Stimulated activated CD4-positive, alpha-beta T cell treated with anti-CD3 and anti-CD28 coated beads, Interleukin-2, amount 100 ng/mL, for 4 hours (primary cell): ENCODE measurements around the gene CFAP92.

Source experiments
- DNase-seq: peaks from one replicate; pipeline ENCODE4 v3.0.0-alpha.2; 2020; ENCODE audit warnings: low read depth

Gene CFAP92, protein sequence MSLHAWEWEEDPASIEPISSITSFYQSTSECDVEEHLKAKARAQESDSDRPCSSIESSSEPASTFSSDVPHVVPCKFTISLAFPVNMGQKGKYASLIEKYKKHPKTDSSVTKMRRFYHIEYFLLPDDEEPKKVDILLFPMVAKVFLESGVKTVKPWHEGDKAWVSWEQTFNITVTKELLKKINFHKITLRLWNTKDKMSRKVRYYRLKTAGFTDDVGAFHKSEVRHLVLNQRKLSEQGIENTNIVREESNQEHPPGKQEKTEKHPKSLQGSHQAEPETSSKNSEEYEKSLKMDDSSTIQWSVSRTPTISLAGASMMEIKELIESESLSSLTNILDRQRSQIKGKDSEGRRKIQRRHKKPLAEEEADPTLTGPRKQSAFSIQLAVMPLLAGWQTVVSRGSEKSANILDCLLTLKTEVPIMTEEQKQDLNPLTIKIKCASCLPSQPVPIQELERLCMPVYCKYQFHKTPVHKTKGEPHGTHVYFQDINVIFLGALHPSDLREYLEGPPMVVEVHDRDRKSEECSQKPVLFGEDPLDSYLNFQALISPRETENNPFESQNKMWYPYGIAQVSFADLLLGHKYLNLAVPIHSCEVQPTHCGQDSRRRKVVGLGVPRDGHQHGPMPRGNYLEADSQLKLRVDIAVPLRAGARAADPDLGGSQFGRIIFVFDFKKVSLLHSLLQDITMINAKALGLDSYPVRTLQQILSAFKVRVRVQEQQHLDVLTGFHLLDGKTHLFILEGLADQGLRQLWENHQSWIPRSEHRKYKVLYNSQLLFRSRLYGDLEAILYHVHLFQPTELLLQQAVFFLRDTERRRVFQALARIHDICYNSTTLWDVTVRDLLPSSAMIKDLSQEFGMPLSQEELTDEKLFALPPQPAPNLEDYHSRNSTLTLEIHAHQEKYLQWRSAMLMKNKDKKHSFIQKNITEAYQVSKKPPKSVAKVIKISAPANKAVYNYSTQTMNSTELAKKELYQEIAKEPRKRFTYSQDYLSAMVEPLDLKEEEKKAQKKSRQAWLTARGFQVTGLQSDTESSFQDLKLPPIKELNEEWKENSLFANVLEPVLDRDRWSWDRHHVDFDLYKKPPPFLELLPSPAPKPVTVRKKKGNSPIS

DNA sequence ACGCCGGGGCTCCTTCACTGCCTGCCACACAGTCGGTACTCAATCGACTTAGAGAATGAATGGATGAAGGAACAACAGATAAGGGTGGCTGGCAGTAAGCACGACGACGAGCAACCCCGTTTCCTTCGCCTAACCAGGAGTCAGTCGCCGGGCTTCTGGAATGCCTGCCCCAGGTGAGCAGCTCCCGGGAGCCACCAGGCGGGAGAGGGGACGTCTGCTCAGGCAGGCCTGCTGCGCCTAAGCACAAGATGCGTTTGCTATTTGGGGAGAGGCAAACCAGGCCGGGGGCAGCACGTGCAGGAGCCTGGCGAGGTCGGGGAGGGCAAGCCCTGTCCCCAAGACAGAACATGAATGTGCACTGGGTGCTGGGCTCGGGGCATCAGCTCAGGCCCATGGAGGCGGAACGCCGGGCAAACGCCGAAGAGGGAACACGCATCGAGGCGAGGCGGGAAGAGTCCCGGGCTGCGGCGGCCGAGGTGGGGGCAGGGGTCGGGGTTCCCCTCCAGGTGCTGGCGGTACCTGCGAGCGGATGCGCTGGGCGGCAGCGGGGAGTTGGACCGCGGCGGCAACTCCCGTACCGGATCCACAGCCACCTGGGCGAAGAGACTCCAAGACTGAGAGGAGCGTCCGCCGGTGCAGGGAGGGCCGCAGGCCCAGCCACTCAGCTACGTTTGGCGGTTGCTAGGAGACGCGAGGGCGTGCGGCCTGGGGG, at the start of gene CFAP92:
TSS of gene CFAP92 (minus strand) at position 616 of the 712 bp plus-strand sequence. CDS start 772 bp downstream, outside the sequence.
- DNase-seq, result peak; percentile 85

- DNase-seq, result no peak
Observed at GRCh38 chr3:129040579-129041300, 46.9 kb upstream of the CFAP92 start.

GRCh38 chr3:129040039-129040336, 46.1 kb upstream of the CFAP92 start:
- no peak for DNase-seq

DNA sequence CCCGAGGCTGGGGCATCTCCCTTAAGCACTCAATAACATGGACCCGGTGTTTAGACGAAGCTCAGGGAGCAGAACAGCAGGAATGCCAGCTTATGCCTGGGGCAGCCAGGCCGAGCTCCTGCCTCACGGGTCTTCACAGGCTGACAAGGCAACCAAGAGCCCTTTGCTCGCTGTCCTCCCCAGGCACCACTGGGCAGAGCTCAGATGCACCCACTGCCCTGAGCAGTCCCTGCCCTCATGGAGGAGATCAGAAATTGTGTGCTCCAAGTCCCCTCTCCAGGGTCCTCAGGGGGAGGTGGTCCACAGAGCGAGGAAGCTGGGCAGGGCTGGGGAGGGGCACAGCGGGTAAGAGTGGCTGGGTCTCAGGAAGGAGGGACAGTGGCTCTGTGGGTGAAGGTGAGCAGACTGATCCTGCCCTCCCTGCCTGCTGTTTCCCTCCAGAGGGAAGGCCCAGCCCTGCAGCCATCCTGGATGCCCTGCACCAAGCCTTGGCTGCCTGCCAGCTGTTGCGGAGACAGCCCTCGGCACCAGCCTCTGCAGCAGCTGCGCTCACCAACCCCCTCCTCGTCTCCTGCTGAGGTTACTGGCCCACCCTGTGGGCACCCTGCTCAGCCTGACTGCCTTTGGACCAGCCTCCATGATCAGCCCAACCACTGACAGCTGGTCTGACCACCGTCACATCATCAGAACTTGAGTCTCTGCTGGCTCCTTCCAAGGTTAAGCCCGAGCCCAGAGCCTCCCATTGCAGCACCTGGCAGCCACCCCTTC, 45.6 kb upstream of the CFAP92 start:
- no peak for DNase-seq

DNA sequence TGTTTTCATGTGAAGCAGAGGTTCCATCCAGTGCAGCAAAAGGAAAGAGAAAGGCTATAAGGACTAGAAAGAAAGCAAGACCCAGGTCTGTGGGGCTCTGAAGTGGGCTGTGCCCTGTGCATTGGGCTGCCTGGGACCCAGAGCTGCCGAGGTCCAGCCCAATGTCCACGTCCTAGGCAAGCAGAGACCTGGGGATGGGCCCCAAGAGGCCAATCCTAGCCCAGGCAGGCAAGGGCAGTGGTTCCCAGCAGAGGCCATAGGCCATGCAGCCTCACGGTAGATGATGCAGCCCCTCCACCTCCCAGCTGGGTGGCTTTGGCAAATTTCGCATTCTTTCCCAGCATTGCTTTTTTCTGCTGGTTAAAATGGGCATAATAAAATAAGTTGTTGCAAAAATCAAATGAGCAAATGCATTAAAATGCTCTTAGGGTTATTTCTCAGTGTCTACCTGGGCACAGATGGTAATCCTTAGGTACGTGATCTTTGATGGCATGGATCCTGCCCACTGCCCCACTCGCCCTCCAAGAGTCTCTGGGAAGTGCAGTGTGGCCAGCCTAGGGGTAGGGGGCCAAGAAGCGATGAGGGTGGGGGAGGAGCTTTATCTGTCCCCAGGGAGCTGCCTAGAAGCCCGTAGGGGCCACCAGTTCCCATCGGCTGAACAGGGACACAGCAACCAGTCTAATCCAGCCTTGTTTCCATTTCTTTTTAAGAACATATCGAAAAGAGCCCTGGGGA, 44.4 kb upstream of the CFAP92 start:
- no peak for DNase-seq

DNA sequence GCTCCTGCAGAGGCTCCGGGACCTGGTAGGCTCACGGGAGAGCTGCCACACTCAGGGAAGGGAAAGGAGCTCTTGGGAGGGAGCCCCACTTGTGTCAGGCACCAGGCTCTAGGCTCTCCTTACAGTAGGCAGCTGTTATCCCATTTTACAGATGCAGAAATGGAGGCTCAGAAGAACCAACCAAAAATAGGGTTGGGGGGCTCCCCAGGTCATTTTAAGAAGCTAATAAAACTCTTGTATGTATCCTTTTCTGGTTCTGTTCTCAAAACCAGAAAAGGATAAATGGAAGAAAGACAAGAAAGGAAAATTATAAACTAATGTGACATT, 43.2 kb upstream of the CFAP92 start:
- DNase-seq, result no peak

GRCh38 chr3:129036222-129037092, 42.6 kb upstream of the CFAP92 start:
- no peak for DNase-seq

DNA sequence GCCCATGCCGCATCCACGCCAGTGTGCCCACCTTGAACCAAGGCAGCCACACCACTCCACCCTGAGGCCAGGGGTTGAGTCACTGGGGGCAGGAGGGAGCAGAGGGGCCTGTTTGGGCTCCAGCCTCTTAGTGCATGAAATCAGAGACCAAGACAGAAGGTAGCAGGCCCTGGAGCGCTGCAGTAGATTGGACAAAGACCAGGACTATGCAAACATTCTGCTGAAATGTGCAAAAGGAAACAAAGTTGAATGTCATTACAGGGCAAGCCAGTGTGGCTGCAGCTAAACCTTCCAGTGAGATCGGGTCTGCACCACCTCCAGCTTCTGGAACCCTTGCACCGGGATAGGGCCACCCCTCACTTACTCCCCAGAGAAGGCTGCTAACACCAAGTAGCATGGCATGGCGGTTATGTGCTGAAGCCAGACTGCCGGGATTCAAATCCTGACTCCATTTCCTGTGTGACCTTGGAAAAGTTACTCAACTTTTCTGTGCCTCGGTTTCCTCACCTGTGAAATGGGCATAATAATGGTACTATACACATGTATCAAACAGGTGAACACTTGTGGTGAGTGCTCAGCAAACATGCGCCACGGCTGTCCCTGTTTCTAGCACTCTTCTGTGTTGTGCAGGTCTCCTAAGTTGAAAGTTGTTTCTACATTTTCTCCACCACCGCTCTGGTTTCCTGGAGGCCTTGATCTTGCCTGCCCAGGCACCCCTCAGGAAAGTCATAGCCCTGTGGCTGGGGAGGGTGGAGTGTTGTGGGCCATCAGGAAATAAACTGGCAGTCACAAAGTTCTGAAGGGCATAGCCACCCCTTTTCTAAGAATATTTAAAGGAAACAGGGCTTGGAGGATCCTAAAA, 41.7 kb upstream of the CFAP92 start:
- DNase-seq, result no peak

GRCh38 chr3:129034642-129035041, 40.8 kb upstream of the CFAP92 start:
- no peak for DNase-seq

GRCh38 chr3:129033633-129034321, 39.9 kb upstream of the CFAP92 start:
- DNase-seq, result no peak

DNA sequence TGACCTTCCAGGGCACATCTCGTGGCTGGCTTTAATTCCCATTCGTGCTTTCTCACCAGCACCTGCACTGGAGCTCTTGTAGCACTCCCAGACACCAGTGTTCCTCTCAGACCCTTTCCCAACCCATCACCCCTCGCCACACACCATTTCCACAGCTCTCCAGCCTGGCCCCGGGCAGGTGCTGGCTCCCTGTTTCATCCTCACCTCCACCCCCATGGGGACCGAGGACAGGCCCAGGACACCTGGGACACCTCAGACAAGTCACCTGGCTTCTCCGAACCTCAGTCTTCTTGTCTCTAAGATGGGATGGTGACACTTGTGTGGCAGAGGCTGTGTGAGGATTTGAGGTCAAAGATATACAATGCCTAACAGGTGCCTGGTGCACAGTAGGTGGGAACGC, 39.3 kb upstream of the CFAP92 start:
- DNase-seq, result no peak

- no peak for DNase-seq
Observed at GRCh38 chr3:129032716-129033115, 38.8 kb upstream of the CFAP92 start.

DNA sequence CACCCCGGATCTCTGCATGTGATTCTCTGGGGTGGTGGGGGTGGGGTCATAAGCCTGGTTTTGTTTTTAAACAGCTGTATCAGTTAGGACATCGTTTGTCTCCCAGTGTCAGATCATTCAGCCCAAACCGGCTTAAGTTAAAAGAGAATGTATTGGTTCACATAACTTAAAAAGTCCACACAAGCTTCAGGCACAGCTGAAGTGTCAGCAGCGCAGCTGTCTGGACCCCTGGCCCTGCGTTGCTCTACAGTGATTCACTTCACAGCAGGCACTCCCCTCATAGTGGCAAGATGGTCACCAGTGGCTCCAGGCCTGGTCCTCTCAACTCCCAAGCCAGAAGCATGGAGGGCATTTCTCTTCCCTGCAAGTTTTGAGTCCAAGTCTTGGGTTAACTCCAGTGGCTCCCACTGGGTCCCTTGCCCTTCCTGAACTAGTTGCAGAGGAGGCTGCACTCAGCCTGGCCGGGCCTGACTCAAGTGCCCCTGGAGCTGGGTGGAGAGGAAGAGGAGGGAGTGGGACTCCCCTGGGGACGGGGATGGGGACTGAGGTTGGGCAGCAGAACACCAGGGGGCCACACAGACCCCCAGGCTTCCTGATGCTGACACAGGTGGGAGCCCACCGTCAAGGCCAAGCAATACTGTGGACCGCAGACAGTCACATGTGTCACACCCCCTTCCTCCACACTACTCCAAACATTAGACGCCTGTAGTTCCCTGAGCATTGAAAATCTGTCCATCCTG, 37.8 kb upstream of the CFAP92 start:
- DNase-seq, result no peak

DNA sequence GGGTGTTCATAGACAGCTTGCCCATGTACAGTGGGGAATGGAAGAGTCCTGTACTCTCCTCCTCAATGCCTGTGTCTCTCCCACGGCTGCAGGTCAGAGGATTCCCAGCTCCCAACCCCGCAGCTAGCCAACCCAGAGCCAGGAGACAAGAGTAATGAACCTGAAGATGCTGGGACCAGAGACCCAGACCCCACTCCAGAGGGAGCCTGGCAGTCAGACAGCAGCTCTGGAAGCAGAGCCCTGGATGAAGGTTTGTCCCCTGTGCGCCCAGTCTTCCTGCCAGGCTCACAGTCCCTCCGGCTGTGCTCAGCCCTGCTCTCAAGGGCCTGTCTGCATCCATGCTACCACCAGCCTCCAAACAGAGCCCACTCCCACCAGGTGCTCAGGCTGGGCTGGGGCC, 36.7 kb upstream of the CFAP92 start:
- DNase-seq, result no peak

DNA sequence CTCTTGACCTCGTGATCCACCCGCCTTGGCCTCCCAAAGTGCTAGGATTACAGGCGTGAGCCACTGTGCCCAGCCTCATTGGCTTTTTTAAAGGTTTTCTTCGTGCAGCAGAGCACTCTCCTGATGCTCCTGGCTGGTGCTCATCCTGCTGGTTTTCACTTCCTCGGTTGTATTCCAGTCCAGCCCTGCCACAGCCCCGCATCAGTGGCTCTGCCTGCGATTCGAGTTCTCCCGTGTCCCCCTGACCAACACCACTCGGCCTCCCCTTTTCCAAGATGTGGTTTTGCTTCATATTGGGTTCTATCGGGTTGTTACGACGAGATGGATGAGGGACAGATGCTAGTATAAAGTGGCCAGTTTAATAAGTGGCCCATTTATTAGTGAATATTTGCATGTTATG, 35.0 kb upstream of the CFAP92 start:
- no peak for DNase-seq

DNA sequence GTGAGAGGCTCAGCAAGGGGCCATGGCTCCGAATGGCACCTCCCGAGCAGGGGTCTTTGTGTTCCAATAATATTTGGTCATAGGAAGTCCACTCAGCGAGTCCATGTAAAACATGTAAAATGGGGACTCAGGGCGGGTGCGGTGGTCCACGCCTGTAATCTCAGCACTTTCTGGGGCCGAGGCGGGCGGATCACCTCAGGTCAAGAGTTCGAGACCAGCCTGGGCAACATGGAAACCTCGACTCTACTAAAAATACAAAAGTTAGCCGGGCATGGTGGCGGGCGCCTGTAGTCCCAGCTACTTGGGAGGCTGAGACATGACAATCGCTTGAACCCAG, 33.6 kb upstream of the CFAP92 start:
- no peak for DNase-seq
